NCI-H187 (cell line): ENCODE data around the gene TPX2.
"Not testable (repeated sequence)": the region's sequence is repeated elsewhere in the genome, so short reads cannot be mapped to it uniquely, and the experiment has no call there.

Source experiments
- DNase-seq, 2 experiments: peaks; one replicate each; lab custom pipeline; 2025; lab: John Stamatoyannopoulos, UW

Gene TPX2

GRCh38 chr20:31814142-31814541, 75.1 kb downstream of the TPX2 start:
- not testable (repeated sequence) for DNase-seq

- no peak for DNase-seq
Measured at GRCh38 chr20:31815408-31816188, 76.5 kb downstream of the TPX2 start.

DNA sequence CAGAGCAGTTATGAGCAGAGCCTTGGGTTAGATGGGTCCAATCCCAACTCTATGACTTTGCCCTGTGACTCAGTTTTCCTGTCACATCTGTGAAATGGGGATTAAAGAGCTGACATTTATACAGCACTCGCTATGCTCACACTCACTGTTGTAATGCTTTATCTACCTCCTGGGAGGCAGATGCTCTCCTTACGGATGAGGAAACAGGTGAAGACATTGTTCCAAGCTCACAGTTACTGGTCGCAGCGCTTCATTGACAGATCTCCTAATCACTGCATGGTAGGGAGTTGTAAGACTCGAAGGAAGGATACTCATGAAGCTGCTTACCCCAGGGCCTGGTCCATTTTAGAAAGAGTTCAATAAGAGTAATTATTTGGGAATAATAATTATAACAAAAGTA, 77.1 kb downstream of the TPX2 start:
- no peak for DNase-seq

DNA sequence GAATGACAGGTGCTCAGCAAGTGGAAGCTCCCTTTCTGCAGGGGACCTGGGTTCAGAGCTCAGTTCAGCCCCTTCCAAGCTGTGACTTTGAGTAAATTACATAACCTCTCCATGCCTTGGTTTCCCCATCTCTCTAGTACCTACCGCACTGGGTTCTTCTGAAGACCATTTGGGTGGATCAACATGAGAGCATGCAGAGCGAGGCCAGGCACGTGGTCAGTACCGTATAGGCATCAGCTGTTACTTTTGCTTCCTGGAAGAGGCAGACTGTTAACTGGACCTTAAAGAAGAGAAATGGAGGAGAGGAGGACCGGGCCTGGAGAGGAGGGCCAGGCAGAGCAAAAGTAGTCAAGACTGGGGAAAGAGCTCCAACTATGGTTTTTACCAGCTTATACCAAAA, 78.4 kb downstream of the TPX2 start:
- no peak for DNase-seq

DNA sequence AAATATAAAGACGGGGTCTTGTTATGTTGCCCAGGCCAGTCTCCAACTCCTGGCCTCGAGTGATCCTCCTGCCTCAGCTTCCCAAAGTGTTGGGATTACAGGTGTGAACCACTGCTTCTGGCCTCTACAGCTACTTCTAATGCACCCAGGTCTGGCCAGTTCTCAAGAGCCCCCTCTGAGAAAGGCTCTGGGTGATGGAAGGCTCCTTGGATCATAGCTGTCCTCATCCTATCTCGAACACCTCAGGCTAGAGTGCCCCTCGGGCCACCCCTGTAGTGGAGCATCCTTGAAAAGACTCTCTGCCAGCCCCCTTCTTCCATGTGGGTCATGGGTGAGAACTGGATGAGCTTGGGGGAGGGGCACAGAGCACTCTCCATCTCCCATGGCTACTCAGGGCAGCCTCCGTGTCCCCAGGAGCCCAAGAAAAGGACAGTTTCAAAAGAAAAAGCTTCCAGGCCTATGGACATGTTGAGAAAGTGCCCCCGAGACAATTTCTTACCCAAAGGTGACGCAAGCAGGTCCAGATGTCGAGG, 79.4 kb downstream of the TPX2 start:
- no peak for DNase-seq

DNA sequence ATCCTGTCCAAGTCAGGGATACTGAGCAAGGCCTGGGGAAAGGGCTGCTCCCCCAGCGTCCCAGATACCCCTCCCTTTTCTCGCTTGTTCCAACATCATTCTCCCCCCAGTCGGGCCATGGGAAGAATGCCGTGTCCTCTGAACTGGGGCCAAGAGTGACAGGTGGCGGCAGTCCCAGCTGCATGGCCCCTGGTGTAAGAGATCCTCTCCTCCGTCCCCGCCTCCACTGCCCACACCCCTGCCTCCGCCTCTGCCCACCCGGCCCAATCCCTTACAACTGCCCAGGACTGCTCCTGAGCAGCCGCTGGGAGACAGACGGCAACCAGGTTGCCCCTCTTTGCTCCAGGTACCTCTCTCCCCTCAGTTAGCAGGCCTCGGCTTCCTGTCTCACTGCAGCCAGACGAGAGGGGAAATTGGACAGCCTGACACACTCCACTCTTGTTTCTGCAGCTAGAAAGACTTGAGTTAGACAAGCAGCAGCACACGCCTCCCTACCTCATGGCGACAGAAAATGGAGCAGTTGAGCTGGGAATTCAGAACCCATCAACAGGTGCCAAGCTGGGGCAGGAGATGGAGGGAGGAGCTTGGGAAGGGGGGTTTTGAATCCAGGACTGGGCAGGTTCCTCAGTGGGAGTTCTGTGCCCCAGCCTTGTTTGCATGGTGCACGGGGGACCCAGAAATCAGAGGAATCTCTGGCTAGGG, 80.1 kb downstream of the TPX2 start, which contains the start of gene MYLK2:
MYLK2 (plus strand) TSS at position 274 of the 702 bp plus-strand sequence; CDS start at position 499, 225 bp downstream.
- no peak for DNase-seq

DNA sequence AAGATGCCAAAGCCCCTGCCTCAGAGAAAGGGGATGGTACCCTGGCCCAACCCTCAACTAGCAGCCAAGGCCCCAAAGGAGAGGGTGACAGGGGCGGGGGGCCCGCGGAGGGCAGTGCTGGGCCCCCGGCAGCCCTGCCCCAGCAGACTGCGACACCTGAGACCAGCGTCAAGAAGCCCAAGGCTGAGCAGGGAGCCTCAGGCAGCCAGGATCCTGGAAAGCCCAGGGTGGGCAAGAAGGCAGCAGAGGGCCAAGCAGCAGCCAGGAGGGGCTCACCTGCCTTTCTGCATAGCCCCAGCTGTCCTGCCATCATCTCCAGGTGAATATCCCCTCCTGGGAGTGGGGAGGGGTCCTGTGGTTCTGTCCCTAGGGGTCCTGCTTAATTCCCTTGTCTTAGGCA, 81.1 kb downstream of the TPX2 start:
- DNase-seq: no peak

- DNase-seq: no peak
Measured at GRCh38 chr20:31821427-31821826, 82.3 kb downstream of the TPX2 start.

GRCh38 chr20:31822421-31823330, 83.6 kb downstream of the TPX2 start:
- DNase-seq: peak; percentile 58 to 75

DNA sequence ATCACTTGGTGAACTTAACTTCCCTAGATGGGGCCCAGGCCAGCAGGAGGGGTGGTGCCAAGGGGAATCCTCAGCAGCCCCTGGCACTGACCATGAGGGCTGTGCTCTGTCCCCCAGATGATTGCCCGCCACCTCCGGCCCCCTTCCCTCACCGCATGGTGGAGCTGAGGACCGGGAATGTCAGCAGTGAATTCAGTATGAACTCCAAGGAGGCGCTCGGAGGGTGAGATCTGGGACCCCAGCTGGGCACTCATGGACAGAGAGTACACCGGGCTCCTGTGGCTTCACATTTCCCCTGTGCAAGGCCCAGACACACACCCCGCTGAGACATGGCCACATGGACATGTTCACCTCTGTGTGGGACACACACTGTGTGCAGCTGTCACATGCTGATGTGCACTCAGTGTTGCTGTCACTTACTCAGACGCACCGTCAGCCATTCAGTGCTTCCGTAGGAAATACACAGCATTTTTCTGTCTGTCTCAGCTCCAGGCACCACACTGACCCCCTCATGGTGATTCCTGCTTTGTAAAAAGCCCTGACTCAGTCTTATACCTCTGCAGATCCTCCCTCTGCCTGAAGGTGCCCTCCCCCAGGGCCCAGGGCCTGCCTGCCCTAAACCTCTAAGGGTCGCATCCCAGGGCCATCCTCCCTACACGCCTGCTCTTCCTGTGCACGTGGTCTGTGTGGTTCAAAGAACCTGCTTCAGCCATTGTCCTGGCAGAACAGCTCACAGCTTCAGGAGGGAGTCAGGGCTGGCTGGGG, 84.5 kb downstream of the TPX2 start:
- DNase-seq: no peak

DNA sequence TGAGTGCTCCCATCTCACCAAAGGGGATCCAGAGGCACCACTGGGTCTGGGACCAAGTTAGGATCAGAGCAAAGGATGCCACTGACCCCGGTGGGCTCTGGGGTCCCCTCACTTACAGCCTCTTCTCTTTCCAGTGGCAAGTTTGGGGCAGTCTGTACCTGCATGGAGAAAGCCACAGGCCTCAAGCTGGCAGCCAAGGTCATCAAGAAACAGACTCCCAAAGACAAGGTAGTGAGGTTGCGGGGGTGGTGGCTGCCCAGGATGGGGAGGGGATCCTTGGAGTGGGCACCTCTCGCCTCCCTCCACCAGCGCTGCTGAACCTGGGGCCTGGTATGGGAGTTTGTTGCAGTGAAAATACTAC, 85.0 kb downstream of the TPX2 start:
- no peak for DNase-seq

- DNase-seq: no peak
Measured at GRCh38 chr20:31824554-31825313, 85.6 kb downstream of the TPX2 start.

DNA sequence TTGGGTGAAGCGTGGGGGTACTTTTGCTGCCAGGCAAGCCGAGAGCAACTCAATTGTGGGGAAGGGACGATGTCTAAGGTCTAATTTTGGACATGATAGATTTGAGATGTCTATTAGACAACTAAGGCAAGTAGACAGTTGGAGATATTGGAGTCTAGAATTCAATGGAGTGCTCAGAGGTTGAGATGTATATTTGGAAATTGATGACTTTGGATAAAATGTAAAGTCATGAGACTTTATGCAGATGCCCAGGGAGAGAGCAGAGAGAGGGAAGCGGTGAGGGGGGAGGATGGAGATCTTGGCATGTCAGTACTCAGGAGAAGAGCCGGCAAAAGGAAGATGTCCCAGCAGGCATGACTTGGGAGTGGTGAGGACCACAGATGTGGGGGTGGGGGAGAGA, 87.0 kb downstream of the TPX2 start:
- no peak for DNase-seq

DNA sequence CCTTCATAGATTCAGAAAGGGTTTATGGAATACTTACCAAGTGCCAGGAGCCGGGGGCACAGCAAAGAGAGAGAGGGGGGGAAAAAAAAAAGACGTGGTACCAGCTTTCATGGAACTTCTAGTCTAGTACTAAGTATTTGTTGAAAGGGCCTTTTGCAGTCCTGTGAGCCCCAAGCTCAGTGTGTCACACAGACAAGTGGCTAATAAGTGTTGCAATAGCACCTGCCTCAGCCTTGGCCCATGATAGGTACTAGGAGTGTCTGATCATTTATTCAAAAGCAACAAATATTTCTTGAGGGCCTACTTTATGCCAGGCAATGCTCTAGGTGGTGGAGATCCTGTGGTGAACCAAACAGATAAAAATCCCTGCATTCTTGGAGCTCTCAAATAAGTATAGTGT, 88.0 kb downstream of the TPX2 start:
- no peak for DNase-seq

DNA sequence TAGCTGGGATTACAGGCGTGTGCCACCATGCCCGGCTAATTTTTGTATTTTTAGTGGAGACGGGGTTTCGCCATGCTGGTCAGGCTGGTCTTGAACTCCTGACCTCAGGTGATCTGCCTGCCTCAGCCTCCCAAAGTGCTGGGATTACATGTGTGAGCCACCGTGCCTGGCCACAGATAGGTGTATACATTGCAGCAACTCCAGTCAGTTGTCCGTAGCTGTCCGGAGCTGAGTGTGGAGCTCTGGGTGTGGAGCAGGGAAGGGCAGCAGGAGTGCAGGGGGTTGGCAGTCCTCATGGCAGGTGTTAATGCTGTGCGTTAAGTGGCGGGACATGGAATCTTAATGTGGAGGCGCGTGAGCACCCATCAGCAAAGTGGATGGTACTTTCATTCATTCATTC, 88.9 kb downstream of the TPX2 start:
- not testable (repeated sequence) for DNase-seq

GRCh38 chr20:31829731-31830130, 90.6 kb downstream of the TPX2 start:
- DNase-seq: no peak

GRCh38 chr20:31830406-31830981, 91.4 kb downstream of the TPX2 start:
- no peak for DNase-seq

GRCh38 chr20:31831211-31831610, 92.1 kb downstream of the TPX2 start:
- DNase-seq: no peak

GRCh38 chr20:31831771-31832306, 92.7 kb downstream of the TPX2 start:
- DNase-seq: no peak
